GM13977 (cell line): ENCODE data around the gene PKM.

Source experiments
- DNase-seq: peaks from one replicate; pipeline ENCODE4 v3.0.0; 2012; ENCODE audit warnings: low spot score
- in situ Hi-C: fragments of 300-500 bp; cut with MboI; formaldehyde crosslinking; loops from one replicate; pipeline ENCODE4 v1.12.0; 2022; ENCODE audit warnings: low sequenced_read_pairs, low pct_unique_long_range_greater_than_20kb, mixed read lengths, inconsistent platforms; ENCODE audit not compliant: unreplicated experiment
- TF ChIP-seq, protein P1 (sequence below): IDR thresholded peaks from 2 replicates; pipeline ENCODE4 v1.5.1; 2012; ENCODE audit warnings: mild to moderate bottlenecking, control low read depth; ENCODE audit not compliant: insufficient read depth; ENCODE audit errors: extremely low read depth, missing control alignments

The PKM gene

DNA sequence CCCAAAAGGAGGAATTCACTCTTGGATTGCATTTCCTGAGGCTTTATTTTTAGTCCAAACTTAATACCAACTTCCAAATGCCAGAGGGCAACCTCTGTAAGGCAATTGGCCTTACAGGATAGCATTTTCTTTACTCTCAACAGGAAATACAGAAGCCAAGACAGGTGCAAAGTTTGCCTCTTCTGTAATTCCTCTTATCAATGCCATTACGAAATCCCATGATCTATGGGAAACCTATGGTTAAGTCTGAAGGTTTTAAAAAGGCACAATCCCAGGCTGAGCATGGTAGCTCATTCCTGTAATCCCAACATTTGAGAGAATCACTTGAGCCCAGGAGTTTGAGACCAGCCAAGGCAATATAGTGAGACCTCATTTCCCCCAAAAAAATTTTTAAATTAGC is 14.9 kb downstream of the PKM start:
- DNase-seq = no peak
- TF ChIP-seq, protein P1, sequence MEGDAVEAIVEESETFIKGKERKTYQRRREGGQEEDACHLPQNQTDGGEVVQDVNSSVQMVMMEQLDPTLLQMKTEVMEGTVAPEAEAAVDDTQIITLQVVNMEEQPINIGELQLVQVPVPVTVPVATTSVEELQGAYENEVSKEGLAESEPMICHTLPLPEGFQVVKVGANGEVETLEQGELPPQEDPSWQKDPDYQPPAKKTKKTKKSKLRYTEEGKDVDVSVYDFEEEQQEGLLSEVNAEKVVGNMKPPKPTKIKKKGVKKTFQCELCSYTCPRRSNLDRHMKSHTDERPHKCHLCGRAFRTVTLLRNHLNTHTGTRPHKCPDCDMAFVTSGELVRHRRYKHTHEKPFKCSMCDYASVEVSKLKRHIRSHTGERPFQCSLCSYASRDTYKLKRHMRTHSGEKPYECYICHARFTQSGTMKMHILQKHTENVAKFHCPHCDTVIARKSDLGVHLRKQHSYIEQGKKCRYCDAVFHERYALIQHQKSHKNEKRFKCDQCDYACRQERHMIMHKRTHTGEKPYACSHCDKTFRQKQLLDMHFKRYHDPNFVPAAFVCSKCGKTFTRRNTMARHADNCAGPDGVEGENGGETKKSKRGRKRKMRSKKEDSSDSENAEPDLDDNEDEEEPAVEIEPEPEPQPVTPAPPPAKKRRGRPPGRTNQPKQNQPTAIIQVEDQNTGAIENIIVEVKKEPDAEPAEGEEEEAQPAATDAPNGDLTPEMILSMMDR = no peak
- in situ Hi-C loops = no loop called here

DNA sequence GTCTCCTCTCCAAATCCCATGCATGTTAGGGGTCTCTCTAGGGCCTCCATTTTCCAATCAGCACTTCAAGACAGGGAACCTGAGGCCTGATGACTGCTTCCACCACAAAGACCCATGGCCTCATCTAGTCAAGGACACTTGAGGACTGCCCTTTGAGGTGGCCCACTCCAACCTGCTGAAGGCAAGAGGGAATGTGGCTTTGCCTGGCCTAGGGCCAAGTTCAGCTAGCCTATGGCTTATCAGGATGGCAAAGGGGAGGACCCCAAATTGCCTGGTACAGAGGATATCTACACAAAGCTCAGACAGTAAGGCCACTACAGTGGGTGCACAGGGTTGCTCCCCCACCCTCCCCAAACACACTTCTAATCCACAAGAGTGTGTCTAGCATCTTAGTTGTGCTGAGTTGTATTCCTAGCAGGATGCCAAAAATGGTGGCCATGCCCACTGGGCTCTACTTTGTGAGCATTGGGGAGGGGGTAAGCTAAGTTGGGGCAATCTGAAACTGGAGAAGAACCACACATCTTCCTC is 23.4 kb downstream of the PKM start:
- no peak for DNase-seq
- TF ChIP-seq, protein P1 = no peak

DNA sequence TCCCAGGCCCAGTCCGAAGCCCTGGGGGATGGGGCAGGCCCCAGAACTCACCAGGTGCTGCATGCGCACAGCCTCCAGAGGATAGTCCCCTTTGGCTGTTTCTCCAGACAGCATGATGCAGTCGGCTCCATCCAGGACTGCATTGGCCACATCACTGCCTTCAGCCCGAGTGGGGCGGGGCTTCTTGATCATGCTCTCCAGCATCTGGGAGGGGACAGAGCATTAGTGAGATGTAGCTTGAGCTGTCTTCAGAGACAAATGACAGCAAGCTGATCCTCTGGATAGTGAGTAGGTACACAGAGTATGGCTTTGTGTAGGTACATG is 24.4 kb downstream of the PKM start:
- TF ChIP-seq, protein P1 = no peak
- DNase-seq = no peak
- in situ Hi-C loops = no loop called here

More for the DNA sequence above, 23.4 kb downstream of the PKM start:
- in situ Hi-C loops = no loop called here

DNA sequence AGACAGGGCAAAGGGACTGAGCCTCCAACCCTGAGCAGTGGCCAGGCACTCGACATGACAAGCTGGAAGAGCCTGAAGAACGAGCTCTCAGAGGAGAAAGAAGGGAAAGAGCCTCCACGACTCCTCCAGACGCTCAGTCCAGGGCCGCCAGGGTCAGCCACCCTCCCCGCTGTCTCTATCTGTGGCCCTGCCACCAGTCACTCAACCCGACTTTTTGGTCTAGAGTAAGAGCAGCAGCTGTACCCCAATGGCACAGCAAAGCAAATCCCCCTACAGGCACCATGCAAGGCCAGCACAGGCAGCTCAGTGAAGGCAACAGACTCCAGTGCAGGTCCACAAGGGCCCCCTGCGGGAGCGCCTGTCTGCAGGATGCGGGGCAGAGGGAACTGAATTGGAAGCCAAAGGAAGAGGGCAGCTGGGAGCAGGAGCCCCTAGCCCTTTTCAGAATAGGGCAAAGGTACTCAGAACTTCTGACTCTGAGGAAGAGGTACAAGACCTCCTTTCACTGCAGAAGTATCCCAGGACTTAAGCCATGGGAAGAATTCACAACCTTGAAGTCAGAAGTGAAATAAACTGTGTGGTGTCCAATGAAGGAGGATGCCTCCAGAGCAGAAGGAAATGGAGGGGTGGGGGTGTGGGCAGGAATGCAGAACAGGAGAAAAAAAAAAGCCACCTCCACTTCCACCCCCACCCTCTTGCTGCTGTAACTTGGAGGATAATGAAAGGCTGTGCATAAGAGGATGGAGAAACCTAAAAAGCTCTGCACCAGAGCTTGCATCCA is 24.9 kb downstream of the PKM start:
- TF ChIP-seq, protein P1 = no peak
- in situ Hi-C loops = no loop called here
- no peak for DNase-seq

DNA sequence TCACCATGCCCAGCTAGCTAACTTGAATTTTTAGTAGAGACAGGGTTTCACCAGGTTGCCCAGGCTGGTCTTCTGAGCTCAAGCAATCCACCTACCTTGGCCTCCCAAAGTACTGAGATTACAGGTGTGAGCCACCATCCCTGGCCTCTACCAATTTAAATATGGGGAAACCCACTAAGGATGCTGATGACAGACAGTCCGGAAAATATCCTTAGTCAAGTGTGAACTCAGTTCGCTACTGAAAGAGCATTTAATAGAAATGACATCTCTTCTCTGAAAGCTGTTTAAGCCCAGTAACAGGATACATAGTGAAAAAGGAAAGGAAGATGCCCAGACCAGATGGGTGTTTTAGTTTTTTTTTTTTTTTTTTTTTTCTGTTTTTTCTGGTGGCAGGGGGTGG is 25.7 kb downstream of the PKM start:
- TF ChIP-seq, protein P1 = no peak
- no peak for DNase-seq
- in situ Hi-C loops = no loop called here

DNA sequence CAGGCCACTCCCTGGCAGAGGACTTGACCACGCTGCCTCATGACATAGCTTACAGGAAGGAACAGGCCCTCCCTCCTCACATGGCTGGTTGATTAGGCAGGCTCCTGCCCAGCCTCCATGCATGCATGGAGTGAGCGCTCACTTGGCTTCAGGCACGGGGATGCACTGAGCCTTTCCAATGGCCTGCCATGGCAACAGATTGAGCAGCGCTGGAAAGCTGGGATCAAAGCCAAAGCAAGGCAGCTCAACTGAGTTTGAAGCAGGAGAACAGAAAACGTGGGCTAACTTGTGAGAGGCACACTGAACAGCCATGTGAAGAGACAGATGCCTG is 27.5 kb downstream of the PKM start:
- in situ Hi-C loops = no loop called here
- TF ChIP-seq, protein P1 = no peak
- no peak for DNase-seq
